GM12873 (cell line): ENCODE results near the gene ALG14.

Experiments
- TF ChIP-seq, protein P1 (sequence below): IDR thresholded peaks from 2 replicates; pipeline ENCODE4 v1.5.1; 2012; ENCODE audit warnings: low read depth, mild to moderate bottlenecking, moderate library complexity, low read length, control low read depth; ENCODE audit not compliant: insufficient read depth; ENCODE audit errors: missing control alignments

Gene ALG14

DNA sequence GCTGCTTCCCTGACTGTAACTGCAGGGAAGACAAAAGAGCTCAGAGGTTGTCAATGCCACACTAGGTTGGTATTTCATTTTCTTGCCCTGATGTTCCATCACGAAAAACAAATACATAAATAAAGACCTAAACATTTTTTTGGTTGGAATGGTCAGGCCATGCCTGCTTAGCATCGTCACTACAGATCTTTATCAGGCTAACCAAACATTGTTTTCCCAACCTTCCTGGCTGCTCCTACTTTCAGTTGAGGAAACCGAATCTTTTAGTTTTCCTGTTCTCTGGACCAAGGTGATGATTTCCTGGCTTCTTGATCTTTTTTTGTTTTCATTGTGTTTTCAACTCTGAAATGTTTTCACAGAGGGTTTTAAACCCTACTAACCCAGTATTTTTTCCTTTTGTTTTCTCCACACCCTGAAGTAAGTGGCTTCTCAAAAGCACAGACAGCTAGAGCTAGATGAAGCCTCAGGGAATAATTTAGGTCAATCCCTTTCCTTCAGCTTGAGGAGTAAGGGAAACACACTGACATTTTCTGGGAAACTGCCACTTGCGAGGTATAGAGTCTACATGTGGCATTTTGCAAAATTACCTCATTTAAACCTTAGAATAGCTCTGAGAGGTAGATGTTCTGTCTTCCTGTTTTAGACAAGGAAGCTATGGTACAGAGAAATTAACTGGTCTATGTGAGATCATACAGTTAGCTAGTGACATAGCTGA, 78.7 kb downstream of the ALG14 start:
- TF ChIP-seq, protein P1, sequence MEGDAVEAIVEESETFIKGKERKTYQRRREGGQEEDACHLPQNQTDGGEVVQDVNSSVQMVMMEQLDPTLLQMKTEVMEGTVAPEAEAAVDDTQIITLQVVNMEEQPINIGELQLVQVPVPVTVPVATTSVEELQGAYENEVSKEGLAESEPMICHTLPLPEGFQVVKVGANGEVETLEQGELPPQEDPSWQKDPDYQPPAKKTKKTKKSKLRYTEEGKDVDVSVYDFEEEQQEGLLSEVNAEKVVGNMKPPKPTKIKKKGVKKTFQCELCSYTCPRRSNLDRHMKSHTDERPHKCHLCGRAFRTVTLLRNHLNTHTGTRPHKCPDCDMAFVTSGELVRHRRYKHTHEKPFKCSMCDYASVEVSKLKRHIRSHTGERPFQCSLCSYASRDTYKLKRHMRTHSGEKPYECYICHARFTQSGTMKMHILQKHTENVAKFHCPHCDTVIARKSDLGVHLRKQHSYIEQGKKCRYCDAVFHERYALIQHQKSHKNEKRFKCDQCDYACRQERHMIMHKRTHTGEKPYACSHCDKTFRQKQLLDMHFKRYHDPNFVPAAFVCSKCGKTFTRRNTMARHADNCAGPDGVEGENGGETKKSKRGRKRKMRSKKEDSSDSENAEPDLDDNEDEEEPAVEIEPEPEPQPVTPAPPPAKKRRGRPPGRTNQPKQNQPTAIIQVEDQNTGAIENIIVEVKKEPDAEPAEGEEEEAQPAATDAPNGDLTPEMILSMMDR, result no peak

GRCh38 chr1:94992863-94993563, 79.7 kb downstream of the ALG14 start:
- TF ChIP-seq, protein P1, result no peak

DNA sequence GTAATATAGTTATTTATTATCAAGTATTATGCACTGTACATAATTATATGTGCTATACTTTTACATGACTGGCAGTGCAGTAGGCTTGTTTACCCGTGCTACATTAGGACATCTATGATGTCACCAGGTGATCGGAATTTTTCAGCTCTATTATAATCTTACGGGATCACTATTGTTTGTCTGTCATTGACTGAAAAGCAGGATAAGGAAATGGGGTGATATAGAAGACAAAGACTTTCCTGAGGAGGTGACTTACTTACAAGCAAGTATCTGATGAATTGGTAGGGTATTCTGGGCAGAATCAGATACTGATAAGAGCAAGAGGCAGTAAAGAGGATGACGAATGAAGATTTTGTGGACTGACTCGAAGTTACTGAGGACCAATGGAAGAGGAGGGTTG, 80.6 kb downstream of the ALG14 start:
- TF ChIP-seq, protein P1, result no peak

DNA sequence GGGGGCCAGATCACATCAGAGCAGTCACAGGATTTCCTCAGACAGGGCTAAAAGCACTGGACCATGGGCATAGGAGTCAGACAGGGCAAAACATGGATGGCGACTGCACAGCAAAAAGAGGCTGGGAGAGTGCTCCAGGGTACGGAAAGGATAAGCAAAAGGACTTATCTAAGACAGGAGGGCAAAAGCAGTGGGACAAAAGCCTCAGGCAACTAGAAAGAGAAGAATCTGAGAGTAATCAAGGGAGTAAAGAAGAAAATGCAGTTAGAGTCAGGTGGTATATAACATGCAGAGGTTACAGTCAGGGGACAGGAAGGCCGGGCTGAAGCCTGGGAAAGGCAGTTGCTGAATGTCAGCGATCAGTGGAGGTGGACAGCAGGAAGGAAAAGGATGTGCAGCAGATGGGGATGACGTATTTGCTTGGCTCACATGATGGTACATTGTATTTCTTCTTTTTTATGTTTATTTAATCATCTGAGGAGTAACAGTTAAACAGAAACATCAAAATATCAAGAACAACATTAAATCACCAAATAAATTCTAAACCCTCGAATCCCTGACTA, 82.8 kb downstream of the ALG14 start:
- TF ChIP-seq, protein P1, result no peak

DNA sequence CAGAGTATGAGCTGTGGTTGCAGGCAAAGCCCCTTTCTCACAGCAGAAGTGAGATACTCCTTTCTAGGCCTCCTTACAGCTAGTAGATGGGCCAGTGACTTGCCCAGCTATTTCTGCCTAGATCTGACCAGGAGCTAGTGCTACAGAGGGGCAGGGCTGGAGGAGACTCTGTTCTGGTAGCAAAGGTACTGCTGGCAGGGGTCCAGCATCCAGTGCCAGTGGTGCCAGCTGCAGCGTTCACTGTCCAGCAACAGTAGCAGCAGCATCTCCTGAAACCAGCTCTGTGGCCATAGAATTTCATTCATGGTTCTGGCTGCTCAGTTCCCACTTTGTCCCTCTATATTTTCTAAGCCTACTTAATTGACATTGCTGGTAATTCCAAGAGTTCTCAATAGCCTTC, 83.4 kb downstream of the ALG14 start:
- TF ChIP-seq, protein P1, result no peak

- TF ChIP-seq, protein P1, result no peak
Measured at GRCh38 chr1:94988356-94988755, 84.4 kb downstream of the ALG14 start.

- TF ChIP-seq, protein P1, result no peak
Measured at GRCh38 chr1:94986783-94987182, 86.0 kb downstream of the ALG14 start.
